Stimulated activated CD4-positive, alpha-beta T cell treated with anti-CD3 and anti-CD28 coated beads, Interleukin-1b, Interleukin-23, amount 100 ng/mL, for 24 hours (primary cell): ENCODE results near the gene CRKL.

Experiments
- DNase-seq, 4 experiments: peaks; one replicate each; pipeline ENCODE4 v3.0.0-alpha.2; 2020; ENCODE audit warnings: low read depth in 4 of 4, low spot score in 1 of 4

The CRKL gene

GRCh38 chr22:20951151-20951931 lies 34.1 kb downstream of the CRKL start:
- no peak for DNase-seq

DNA sequence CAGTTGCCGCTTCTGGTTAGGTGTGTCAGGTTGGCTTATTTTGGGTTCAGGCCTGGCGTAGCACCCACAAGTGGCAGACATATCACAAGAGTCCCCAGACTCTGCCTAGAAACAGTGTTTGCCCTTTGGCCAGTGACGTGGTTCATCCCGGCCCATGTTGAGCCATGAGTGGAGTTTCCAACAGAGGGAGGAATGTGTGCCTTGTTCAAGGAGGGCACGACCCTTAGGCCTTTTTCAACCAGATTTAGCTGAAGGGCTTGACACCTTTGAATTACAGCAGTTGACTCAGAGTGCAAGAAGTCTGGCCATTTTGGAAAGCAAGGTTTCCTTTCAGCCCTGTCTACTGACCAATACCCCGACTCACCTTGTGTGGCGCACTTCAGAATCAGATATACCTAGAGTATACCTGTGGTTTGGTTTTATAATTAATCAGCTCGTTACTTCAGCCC lies 34.7 kb downstream of the CRKL start:
- no peak for DNase-seq

GRCh38 chr22:20952544-20953341 lies 35.5 kb downstream of the CRKL start:
- no peak for DNase-seq

- no peak for DNase-seq
Observed at GRCh38 chr22:20953342-20953608, 36.1 kb downstream of the CRKL start.

DNA sequence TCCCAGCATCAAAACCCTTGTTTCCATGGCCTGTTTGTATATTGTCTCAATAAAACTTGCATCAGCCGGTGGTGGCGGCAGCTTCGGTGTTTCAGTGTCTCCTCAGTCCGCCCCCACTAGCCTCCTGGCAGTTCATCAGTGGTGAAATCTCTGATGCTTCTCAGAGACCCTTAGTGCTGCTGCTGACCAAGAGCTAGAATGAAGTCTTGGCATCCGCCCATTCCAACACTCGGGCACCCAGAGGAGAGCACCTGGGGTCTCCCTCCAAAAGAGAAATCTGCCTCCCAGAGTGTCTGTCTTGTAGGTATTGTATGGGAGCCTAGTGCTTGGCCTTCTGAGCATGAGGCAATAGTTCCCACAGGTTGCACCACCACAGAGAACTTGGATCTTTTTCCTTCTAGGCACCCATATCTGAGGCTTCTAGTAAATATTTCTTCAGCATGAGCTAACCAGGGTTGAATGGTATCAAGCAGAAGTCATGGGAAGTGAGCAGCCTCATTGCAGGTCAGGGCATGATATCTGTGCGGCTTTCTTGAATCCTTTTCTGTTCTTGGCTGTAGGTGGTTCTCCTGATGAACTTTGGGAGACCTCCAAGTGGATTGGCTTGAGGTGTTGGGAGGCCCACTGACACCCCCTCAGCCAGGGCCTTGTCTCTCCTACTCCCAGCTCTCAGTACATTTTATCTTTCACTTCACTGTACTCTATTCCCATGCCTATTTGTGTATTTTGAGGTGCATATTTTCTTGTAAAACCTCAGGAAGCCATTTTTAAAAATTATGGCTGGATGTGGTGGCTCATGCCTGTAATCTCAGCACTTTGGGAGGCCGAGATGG lies 36.7 kb downstream of the CRKL start:
- DNase-seq: no peak

DNA sequence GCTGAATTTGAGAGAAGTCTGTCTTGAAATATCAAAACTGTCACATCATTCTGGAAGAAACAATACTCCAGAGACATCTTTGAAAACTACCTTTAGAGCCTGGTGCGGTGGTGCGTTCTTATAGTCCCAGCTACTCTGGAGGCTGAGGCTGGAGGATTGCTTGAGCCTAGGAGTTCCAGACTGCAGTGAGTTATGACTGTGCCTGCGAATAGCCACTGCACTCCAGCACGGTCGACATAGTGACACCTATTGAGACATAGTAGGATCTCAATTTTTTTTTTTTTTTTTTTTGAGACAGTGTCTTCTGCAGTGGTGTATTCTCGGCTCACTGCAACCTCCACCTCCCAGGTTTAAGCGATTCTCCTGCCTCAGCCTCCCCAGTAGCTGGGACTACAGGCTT lies 38.3 kb downstream of the CRKL start:
- DNase-seq: no peak

DNA sequence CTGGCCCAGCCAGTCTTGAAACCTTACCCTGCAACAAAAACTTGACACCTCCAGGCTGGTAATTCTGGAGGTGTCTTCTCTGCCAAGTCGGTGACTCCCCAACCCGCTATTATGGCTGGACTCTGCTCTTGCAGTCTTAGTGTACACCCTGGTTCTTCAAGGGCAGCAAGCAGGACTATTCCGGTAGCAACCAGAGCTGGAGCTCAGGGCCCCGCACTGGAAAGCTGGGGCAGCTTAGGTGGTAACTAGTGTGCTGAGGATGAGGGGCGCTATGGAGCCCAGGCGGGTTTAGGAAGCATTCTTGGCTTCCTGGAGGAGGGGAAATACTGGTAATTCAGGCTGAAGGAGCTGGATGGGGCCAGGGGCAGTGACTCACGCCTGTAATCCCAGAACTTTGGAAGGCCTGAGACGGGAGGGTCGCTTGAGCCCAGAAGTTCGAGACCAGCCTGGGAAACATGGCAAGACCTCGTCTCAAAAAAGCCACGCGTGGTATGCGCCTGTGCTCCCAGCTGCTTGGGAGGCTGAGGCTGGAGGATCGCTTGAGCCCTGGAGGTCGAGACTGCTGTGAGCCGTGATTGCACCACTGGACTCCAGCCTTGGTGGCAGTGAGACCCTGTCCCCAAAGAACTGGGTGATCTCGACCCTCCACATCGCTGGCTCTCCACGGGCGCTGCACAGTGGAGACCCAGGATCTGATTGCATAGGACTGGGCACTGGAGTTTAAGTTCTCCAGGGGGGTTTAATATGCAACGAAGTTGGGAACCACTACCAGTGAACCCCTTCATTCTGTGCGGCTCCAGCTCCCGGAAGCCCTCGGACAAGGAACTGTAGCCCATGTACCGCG lies 39.3 kb downstream of the CRKL start:
- no peak for DNase-seq

GRCh38 chr22:20957102-20957682 lies 40.0 kb downstream of the CRKL start:
- no peak for DNase-seq

- no peak for DNase-seq
Observed at GRCh38 chr22:20957683-20958431, 40.6 kb downstream of the CRKL start.

DNA sequence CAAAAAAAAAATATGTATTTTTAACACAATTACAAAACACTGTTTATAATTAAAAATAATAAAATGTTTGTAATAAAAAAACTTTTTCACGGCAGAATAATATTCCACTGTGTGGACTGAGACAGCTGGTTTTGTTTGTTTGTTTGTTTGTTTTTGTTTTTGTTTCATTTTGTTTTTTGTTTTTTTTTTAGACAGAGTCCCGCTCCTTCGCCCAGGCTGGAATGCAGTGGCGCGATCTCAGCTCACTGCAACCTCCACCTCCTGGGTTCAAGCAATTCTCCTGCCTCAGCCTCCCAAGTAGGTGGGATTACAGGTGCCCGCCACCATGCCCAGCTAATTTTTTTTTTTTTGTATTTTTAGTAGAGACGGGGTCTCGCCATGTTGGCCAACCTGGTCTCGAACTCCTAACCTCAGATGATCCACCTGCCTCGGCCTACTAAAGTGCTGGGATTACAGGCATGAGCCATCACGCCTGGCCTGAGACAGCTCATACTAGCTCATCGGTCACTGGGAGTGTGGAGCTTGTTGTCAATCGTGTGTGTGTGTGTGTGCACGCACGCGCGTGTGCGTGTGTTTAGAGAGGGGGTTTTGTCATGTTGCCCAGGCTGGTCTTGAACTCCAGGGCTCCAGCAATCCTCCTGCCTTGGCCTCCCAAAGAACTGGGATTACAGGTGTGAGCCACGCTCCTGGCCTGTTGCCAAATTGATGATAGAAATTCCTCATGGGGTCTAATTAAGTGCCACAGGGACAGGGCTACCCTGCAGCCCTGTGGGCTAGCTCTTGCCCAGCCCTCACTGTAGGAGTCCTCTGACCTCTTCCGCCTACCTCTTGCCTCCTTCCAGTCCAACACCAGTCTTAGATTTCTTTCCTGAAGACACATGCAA lies 42.6 kb downstream of the CRKL start:
- no peak for DNase-seq

DNA sequence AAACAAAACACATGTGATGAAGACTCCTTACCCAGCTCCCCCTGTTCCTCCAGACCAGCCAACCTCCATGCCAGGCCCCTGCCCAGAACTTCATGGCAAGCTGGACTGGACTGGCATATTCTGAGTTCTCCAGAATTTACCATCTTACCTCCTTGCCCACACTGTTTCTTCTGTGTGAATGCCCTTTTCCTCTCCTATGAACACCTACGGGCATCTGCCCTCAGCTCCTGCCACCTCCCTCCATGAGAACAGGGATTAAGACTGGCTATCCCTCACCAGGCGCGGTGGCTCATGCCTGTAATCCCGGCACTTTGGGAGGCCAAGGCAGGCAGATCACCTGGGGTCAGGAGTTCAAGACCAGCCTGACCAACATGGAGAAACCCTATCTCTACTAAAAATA lies 43.4 kb downstream of the CRKL start:
- DNase-seq: no peak

GRCh38 chr22:20962491-20962945 lies 45.3 kb downstream of the CRKL start:
- no peak for DNase-seq

DNA sequence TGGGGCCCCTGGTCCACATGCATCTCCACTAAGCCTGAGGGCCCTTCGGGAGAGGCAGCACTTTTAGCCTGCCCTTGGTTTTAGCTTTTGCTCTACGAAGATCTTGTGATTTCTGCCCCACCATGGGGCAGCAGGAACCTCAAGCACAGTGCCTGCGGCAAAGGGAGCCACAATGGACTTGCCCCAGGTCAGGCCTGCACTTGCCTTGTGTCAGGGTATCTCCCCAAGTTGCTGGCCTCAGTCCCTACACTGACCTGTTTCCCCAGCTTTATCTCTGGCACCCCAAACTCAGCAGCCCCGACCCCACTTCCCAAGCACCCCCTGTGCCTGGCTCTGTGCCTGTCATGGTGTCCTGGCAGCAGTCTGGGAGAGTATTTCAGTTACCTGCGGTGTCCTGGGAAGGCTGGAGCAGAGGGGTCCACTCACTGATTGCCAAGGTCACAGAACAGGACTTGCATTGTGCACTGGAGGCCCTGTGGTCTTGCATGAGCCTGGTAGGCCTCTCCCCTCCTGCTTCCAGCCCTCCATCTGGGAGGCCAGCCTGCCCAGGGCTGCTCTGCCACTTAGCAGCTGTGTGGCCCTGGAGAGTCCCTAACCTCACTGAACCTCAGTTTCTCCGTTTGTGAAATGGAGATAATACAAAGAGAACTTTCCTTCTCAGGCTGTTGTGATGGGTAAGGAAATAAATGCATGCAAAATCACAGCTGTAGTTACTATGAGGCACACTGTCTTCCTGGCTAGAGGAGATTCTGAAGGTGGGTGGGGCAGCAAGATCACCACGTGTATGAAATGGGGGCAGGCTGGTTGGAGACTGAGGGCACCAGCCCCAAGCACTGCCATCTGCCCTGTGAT lies 46.2 kb downstream of the CRKL start:
- no peak for DNase-seq

DNA sequence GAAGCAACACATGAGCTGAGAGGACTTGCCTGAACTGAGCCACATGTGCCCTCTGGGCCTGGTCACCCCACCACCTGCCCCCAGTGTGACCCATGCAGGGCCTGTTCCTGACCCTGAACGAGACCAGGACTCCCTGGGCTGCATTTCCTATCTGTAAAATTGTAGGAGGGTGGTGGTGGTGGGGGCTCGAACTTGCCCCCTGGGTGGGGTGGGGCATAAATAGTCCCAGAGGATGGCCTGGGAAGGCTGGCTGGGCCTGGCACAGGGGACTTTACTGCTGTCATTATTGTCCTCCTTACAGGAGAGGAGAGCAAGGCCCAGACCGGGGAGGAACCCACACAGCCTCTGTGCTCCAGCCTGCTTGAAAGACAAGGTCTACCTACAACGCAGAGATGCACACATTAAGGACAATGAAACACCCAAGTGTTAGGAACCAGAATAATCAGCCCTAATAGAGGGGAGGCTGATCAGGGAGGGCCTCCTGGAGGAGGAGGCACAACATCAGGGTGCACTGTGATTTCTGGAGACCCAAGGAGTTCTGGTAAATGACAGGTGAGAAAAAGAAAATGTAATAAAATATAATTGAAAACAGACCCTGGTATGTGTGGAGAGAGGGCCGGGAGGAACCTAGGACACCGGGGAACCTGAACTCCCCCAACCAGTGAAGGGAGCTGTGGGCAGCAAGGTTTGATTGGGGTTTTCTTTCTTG lies 47.0 kb downstream of the CRKL start:
- DNase-seq: no peak

GRCh38 chr22:20964799-20965103 lies 47.5 kb downstream of the CRKL start:
- no peak for DNase-seq

DNA sequence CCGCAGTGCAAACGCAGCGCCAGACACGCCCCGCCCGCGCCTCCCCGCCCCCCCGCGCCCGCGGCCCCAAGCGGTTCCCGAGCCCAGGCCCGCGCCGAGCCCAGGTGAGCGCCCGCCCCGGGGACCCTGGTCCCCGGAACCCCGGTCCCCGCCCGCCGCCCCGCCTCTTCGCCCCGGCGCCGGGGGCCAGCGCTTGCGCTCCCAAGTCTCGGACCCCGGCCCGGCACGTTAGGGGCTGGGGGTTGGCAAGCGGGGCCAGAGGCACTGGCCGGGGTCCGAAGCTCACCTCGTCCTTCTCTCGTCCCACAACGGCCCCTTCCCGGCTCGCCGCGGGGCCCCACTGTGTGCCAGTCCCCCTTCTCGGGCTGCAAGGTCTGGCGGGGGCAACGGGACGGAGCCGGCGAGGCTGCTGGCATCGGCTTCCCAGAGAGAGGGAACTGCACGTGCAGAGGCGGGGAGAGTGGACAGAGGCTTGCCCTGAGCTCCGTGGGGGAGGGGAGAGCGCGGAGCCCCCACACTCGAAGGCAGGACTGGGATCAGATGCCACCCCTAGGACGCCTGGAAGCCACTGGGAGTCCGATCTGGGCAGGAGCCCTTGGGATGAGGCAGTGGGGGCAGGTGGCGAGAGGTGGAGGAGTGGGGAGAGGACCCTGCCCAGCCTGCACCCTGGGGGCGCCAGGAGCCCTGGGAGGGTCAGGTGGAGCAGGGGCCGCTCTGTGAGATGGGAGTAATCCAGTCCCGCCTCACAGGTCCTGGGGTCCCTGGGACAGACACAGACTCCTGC lies 48.1 kb downstream of the CRKL start:
- no peak for DNase-seq
